HEK293T (cell line): ENCODE data around the gene FTO.

ENCODE experiments used
- BHLHE40 ChIP-seq: fragments of 450-650 bp; IDR thresholded peaks from 2 replicates; pipeline ENCODE4 v1.6.1; 2016; ENCODE audit warnings: mild to moderate bottlenecking, moderate library complexity, borderline replicate concordance
- ELF4 ChIP-seq: fragments of 450-650 bp; IDR thresholded peaks from 2 replicates; pipeline ENCODE4 v1.6.1; 2017; ENCODE audit warnings: antibody characterized with exemption
- FOXK2 ChIP-seq: fragments of 450-650 bp; IDR thresholded peaks from 2 replicates; pipeline ENCODE4 v1.6.1; 2016; ENCODE audit warnings: mild to moderate bottlenecking
- L3MBTL2 ChIP-seq: fragments of 450-650 bp; conservative IDR thresholded peaks from 2 replicates; pipeline ENCODE4 v1.6.1; 2016; ENCODE audit warnings: mild to moderate bottlenecking
- PKNOX1 ChIP-seq: fragments of 450-650 bp; IDR thresholded peaks from 2 replicates; pipeline ENCODE4 v1.6.1; 2016
- SP1 ChIP-seq: fragments of 450-650 bp; IDR thresholded peaks from 2 replicates; pipeline ENCODE4 v1.6.1; 2017
- ZNF384 ChIP-seq: fragments of 450-650 bp; IDR thresholded peaks from 2 replicates; pipeline ENCODE4 v1.6.1; 2016

- TF ChIP-seq ELF4 (no peak), SP1 (no peak), L3MBTL2 (no peak), FOXK2 (no peak), PKNOX1 (no peak), BHLHE40 (no peak), ZNF384 (no peak)
Observed at GRCh38 chr16:54200720-54201119, 496.8 kb downstream of the FTO start.
